ENCODE results near the gene BYSL.

Gene BYSL

DNA sequence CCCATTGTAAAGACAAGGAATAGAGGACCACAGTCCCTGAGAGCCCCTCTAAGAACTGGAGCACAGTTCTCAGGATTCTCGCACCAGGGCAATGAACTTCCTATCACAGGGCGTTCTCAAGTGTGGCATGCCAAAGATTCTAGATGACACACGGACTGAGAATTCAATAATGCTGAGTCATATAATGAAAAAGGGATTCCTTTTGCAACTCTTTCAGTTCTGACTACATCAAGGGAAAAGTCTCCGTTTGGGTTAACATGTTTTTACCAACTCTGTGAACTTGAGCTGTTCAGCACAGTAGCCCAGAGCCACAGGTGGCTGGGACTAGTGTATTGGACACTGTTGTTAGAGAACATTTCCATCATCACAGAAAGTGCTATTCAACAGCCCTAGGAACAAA lies 3.8 kb upstream of the BYSL start:
- no peak for DNase-seq (ENCODE audit: low read depth)
- TF ChIP-seq, protein P1, sequence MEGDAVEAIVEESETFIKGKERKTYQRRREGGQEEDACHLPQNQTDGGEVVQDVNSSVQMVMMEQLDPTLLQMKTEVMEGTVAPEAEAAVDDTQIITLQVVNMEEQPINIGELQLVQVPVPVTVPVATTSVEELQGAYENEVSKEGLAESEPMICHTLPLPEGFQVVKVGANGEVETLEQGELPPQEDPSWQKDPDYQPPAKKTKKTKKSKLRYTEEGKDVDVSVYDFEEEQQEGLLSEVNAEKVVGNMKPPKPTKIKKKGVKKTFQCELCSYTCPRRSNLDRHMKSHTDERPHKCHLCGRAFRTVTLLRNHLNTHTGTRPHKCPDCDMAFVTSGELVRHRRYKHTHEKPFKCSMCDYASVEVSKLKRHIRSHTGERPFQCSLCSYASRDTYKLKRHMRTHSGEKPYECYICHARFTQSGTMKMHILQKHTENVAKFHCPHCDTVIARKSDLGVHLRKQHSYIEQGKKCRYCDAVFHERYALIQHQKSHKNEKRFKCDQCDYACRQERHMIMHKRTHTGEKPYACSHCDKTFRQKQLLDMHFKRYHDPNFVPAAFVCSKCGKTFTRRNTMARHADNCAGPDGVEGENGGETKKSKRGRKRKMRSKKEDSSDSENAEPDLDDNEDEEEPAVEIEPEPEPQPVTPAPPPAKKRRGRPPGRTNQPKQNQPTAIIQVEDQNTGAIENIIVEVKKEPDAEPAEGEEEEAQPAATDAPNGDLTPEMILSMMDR (IDR thresholded peaks at IDR 0.05; ENCODE audit: low read depth, low read length): no peak
- TF ChIP-seq MYC (IDR thresholded peaks at IDR 0.05; ENCODE audit: low read depth, low read length) (no peak), POLR2A (IDR thresholded peaks at IDR 0.05; ENCODE audit: extremely low read depth, insufficient read length) (no peak)
- TF ChIP-seq, protein P2, sequence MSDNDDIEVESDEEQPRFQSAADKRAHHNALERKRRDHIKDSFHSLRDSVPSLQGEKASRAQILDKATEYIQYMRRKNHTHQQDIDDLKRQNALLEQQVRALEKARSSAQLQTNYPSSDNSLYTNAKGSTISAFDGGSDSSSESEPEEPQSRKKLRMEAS (IDR thresholded peaks at IDR 0.05; ENCODE audit: low read depth, low read length): no peak
- no peak overlapping the region for H3K4me3 ChIP-seq (ENCODE audit: low read depth, low read length)

DNA sequence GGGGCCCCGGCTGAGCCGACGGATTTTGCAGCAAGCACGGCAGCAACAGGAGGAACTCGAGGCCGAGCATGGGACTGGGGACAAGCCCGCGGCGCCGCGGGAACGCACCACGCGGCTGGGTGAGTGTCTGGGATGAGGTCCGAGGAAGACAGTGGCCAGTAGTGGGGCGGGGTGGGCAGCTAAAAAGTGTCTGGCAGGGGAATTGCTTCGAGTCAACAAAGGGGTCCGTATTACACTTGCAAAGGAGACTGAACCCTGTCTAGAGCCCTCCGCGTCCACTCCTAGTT lies 356 bp downstream of the BYSL start:
- DNase-seq (ENCODE audit: low read depth): no peak
- TF ChIP-seq MYC (IDR thresholded peaks at IDR 0.05; ENCODE audit: low read depth, low read length) (no peak), POLR2A (IDR thresholded peaks at IDR 0.05; ENCODE audit: extremely low read depth, insufficient read length) (no peak)
- TF ChIP-seq, protein P2 (IDR thresholded peaks at IDR 0.05; ENCODE audit: low read depth, low read length): no peak
- TF ChIP-seq, protein P1 (IDR thresholded peaks at IDR 0.05; ENCODE audit: low read depth, low read length): no peak

DNA sequence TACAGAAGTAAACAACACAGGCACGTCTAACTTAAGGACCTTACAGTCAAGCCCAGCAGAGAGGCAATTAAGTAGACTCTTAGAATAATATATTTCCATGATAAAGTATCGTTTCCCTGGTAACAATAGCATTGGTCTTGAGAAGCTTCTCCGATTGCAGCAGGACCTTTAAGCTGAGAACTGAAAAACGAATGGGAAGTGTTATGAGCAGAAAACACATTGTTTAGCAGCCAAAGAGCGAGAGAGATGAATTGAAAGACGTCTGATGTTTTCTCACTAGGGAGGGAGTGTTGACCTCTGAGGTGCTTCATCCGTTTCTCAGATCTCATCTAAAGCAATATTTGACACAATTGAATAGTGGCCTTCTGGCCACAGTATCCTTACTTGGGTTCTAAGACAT lies 855 bp downstream of the BYSL start:
- no peak for DNase-seq (ENCODE audit: low read depth)
- TF ChIP-seq, protein P1 (IDR thresholded peaks at IDR 0.05; ENCODE audit: low read depth, low read length): no peak
- no peak for TF ChIP-seq POLR2A (IDR thresholded peaks at IDR 0.05; ENCODE audit: extremely low read depth, insufficient read length)
- TF ChIP-seq, protein P2 (IDR thresholded peaks at IDR 0.05; ENCODE audit: low read depth, low read length): no peak
- no peak for TF ChIP-seq MYC (IDR thresholded peaks at IDR 0.05; ENCODE audit: low read depth, low read length)
- H3K4me3 ChIP-seq (ENCODE audit: low read depth, low read length): peak overlapping the region; percentile 90

More for the DNA sequence above, 356 bp downstream of the BYSL start:
- H3K4me3 ChIP-seq (ENCODE audit: low read depth, low read length): peak overlapping the region; percentile 90

DNA sequence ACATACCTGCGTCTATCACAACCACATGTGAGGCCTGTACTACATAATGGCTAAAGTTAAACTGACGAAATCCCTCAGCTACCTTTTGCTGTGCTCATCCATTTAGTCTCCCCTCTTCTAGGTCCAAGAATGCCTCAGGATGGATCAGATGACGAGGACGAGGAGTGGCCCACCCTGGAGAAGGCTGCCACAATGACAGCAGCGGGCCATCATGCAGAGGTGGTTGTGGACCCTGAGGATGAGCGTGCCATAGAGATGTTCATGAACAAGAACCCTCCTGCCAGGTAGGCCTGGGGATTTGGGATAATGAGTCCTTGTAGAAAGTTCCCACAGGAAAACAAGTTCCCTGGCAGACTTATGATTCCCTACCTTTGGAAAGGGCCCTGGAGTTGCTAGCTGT lies 6.0 kb downstream of the BYSL start:
- TF ChIP-seq MYC (IDR thresholded peaks at IDR 0.05; ENCODE audit: low read depth, low read length) (no peak), POLR2A (IDR thresholded peaks at IDR 0.05; ENCODE audit: extremely low read depth, insufficient read length) (no peak)
- TF ChIP-seq, protein P2 (IDR thresholded peaks at IDR 0.05; ENCODE audit: low read depth, low read length): no peak
- TF ChIP-seq, protein P1 (IDR thresholded peaks at IDR 0.05; ENCODE audit: low read depth, low read length): no peak
- no peak overlapping the region for H3K4me3 ChIP-seq (ENCODE audit: low read depth, low read length)
- no peak for DNase-seq (ENCODE audit: low read depth)

DNA sequence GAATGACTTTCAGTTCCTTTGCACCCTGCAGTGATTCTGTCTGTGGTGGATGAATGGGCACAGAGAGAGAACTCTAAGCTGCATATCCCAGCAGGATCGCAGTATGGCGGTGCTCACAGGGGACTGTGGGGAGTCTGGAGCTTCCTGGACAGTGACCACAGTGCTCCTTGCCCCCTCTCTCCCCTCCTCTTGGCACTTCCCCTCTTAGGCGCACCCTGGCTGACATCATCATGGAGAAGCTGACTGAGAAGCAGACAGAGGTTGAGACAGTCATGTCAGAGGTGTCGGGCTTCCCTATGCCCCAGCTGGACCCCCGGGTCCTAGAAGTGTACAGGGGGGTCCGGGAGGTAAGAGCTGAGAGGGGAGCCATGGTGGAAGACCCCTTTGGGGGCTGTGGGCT lies 8.6 kb downstream of the BYSL start:
- TF ChIP-seq MYC (IDR thresholded peaks at IDR 0.05; ENCODE audit: low read depth, low read length): no peak
- TF ChIP-seq POLR2A (IDR thresholded peaks at IDR 0.05; ENCODE audit: extremely low read depth, insufficient read length): no peak
- TF ChIP-seq, protein P2 (IDR thresholded peaks at IDR 0.05; ENCODE audit: low read depth, low read length): no peak
- TF ChIP-seq, protein P1 (IDR thresholded peaks at IDR 0.05; ENCODE audit: low read depth, low read length): no peak
- DNase-seq (ENCODE audit: low read depth): peak; percentile 30
- no peak overlapping the region for H3K4me3 ChIP-seq (ENCODE audit: low read depth, low read length)

DNA sequence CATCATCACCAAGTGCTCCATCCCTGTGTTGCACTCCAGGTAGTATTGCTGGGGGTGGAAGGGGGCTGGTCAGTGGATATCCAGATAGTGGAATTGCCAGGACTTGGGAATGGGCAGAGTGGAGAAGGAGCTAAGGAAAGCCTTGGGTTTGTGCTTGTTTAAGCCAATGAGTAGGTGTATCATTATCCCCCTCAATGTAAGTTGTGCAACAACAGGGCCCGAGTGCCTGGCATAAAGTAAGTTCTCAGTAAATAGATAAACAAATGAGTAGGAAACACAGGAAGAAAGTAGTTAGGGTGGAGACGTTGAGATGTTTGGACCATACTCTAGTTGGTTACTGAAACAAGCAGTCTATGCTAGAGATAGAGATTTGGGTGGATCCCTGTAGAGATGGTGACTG lies 10.5 kb downstream of the BYSL start:
- TF ChIP-seq MYC (IDR thresholded peaks at IDR 0.05; ENCODE audit: low read depth, low read length): no peak
- no peak for TF ChIP-seq POLR2A (IDR thresholded peaks at IDR 0.05; ENCODE audit: extremely low read depth, insufficient read length)
- TF ChIP-seq, protein P2 (IDR thresholded peaks at IDR 0.05; ENCODE audit: low read depth, low read length): no peak
- TF ChIP-seq, protein P1 (IDR thresholded peaks at IDR 0.05; ENCODE audit: low read depth, low read length): no peak
- DNase-seq (ENCODE audit: low read depth): no peak
- no peak overlapping the region for H3K4me3 ChIP-seq (ENCODE audit: low read depth, low read length)
